ENCODE data around the gene SHANK3.

The SHANK3 gene

DNA sequence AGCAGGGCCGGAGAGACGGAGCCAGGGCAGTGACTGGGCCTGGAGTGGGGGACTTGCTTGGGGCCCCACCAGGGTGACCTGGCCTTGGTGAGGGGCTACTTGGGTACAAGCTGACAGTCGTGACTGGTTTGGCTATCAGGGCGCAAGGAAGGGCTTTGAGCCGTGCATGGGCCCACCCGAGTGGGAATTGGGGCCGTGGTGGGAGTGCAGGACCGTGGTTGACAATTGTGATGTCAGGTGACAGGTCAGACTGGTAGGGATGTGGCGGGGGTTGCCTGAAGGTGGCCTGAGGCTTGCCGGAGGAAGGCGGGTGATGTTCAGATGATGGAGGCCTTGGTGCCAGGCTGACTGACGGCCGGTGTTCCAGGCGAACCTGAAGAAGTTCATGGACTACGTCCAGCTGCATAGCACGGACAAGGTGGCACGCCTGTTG, 5.6 kb downstream of the SHANK3 start:
- no CpG with 5 or more reads among the region's 17 CpGs for WGBS (ENCODE audit: extremely low coverage, insufficient coverage, insufficient read length)
- Histone ChIP-seq H4K91ac (ENCODE audit: low read depth, low read length) (no peak overlapping the region), H4K8ac (ENCODE audit: low read depth, low read length) (no peak overlapping the region), H2AK5ac (ENCODE audit: low read length) (no peak overlapping the region), H3K27me3 (ENCODE audit: insufficient read depth, low read length) (peaks cover 14% of the 10 kb centered on the region), H3K23ac (ENCODE audit: low read length) (no peak overlapping the region), H2AFZ (ENCODE audit: insufficient read depth, low read length, poor library complexity) (no peak overlapping the region), H3K36me3 (ENCODE audit: control insufficient read depth in 1 of 2, insufficient read depth in 2 of 2, low read length in 2 of 2) (no peaks in the 10 kb centered on the region), H3K9me3 (ENCODE audit: insufficient read depth, low read depth, low read length) (peaks cover 17% of the 10 kb centered on the region), H3K79me1 (ENCODE audit: low read length) (no peaks in the 10 kb centered on the region), H3K18ac (ENCODE audit: low read length) (no peak overlapping the region), H3K9ac (ENCODE audit: low read length) (no peak overlapping the region), H3K4me1 (ENCODE audit: control insufficient read depth in 1 of 2, insufficient read depth in 2 of 2, low read length in 2 of 2) (peaks cover 3 to 7% of the 10 kb centered on the region in 2 experiments), H2BK12ac (ENCODE audit: low read length) (no peak overlapping the region), H3K4ac (ENCODE audit: low read depth, low read length) (no peak overlapping the region), H3K4me2 (ENCODE audit: low read length) (no peak overlapping the region), H3K27ac (ENCODE audit: low read depth, low read length) (no peak overlapping the region), H4K12ac (ENCODE audit: low read depth, low read length) (no peak overlapping the region), H3K79me2 (ENCODE audit: control insufficient read depth, insufficient read depth, low read length, poor library complexity) (no peaks in the 10 kb centered on the region), H2BK5ac (ENCODE audit: low read depth, low read length, poor library complexity) (no peak overlapping the region), H3K14ac (ENCODE audit: low read length) (no peak overlapping the region), H3K4me3 (ENCODE audit: low read depth, low read length) (no peak overlapping the region), H2BK120ac (ENCODE audit: insufficient read depth, low read length, poor library complexity) (no peak overlapping the region)
- no peak for DNase-seq

GRCh38 chr22:50678651-50679521, 6.3 kb downstream of the SHANK3 start:
- no peak overlapping the region for H3K4ac ChIP-seq (ENCODE audit: low read depth, low read length)
- no CpG with 5 or more reads among the region's 30 CpGs for WGBS (ENCODE audit: extremely low coverage, insufficient coverage, insufficient read length)

GRCh38 chr22:50683086-50683993, 10.7 kb downstream of the SHANK3 start:
- peak overlapping the region; percentile 5 for H3K9ac ChIP-seq (ENCODE audit: low read length)
- no peak overlapping the region for H2BK12ac ChIP-seq (ENCODE audit: low read length)
- H3K4me2 ChIP-seq (ENCODE audit: low read length): no peak overlapping the region
- H4K8ac ChIP-seq (ENCODE audit: low read depth, low read length): no peak overlapping the region
- H3K4ac ChIP-seq (ENCODE audit: low read depth, low read length): no peak overlapping the region
- no peak overlapping the region for H3K4me3 ChIP-seq (ENCODE audit: low read depth, low read length)
- H2BK5ac ChIP-seq (ENCODE audit: low read depth, low read length, poor library complexity): no peak overlapping the region
- no CpG with 5 or more reads among the region's 21 CpGs for WGBS (ENCODE audit: extremely low coverage, insufficient coverage, insufficient read length)
- H3K14ac ChIP-seq (ENCODE audit: low read length): no peak overlapping the region
- H4K91ac ChIP-seq (ENCODE audit: low read depth, low read length): no peak overlapping the region
- H2AK5ac ChIP-seq (ENCODE audit: low read length): no peak overlapping the region
- no peak overlapping the region for H3K23ac ChIP-seq (ENCODE audit: low read length)
- H3K18ac ChIP-seq (ENCODE audit: low read length): no peak overlapping the region
- no peak overlapping the region for H3K27ac ChIP-seq (ENCODE audit: low read depth, low read length)
- H3K4me1 ChIP-seq (ENCODE audit: control insufficient read depth in 1 of 2, insufficient read depth in 2 of 2, low read length in 2 of 2): no peaks in the 10 kb centered on the region
- H3K9me3 ChIP-seq (ENCODE audit: insufficient read depth, low read depth, low read length): peaks cover 7% of the 10 kb centered on the region
- H2BK120ac ChIP-seq (ENCODE audit: insufficient read depth, low read length, poor library complexity): no peak overlapping the region
- H2AFZ ChIP-seq (ENCODE audit: insufficient read depth, low read length, poor library complexity): no peak overlapping the region
- no peak for DNase-seq
- no peak overlapping the region for H4K12ac ChIP-seq (ENCODE audit: low read depth, low read length)
- H3K79me2 ChIP-seq (ENCODE audit: control insufficient read depth, insufficient read depth, low read length, poor library complexity): no peaks in the 10 kb centered on the region
- no peaks in the 10 kb centered on the region for H3K27me3 ChIP-seq (ENCODE audit: insufficient read depth, low read length)
- H3K36me3 ChIP-seq (ENCODE audit: control insufficient read depth in 1 of 2, insufficient read depth in 2 of 2, low read length in 2 of 2): no peaks in the 10 kb centered on the region
- H3K79me1 ChIP-seq (ENCODE audit: low read length): no peaks in the 10 kb centered on the region

More at GRCh38 chr22:50678651-50679521, 6.3 kb downstream of the SHANK3 start:
- Histone ChIP-seq H3K4me3 (ENCODE audit: low read depth, low read length) (no peak overlapping the region), H3K27me3 (ENCODE audit: insufficient read depth, low read length) (peaks cover 7% of the 10 kb centered on the region), H4K12ac (ENCODE audit: low read depth, low read length) (no peak overlapping the region), H3K23ac (ENCODE audit: low read length) (no peak overlapping the region), H3K4me2 (ENCODE audit: low read length) (no peak overlapping the region), H4K8ac (ENCODE audit: low read depth, low read length) (no peak overlapping the region), H2BK12ac (ENCODE audit: low read length) (no peak overlapping the region), H3K18ac (ENCODE audit: low read length) (no peak overlapping the region), H3K14ac (ENCODE audit: low read length) (no peak overlapping the region), H3K36me3 (ENCODE audit: control insufficient read depth in 1 of 2, insufficient read depth in 2 of 2, low read length in 2 of 2) (no peaks in the 10 kb centered on the region), H3K4me1 (ENCODE audit: control insufficient read depth in 1 of 2, insufficient read depth in 2 of 2, low read length in 2 of 2) (peaks cover 3% of the 10 kb centered on the region in 2 experiments), H2BK120ac (ENCODE audit: insufficient read depth, low read length, poor library complexity) (no peak overlapping the region), H2AK5ac (ENCODE audit: low read length) (no peak overlapping the region), H3K9ac (ENCODE audit: low read length) (no peak overlapping the region), H3K9me3 (ENCODE audit: insufficient read depth, low read depth, low read length) (peaks cover 19% of the 10 kb centered on the region), H3K79me1 (ENCODE audit: low read length) (no peaks in the 10 kb centered on the region), H2AFZ (ENCODE audit: insufficient read depth, low read length, poor library complexity) (no peak overlapping the region), H2BK5ac (ENCODE audit: low read depth, low read length, poor library complexity) (no peak overlapping the region), H3K79me2 (ENCODE audit: control insufficient read depth, insufficient read depth, low read length, poor library complexity) (no peaks in the 10 kb centered on the region), H3K27ac (ENCODE audit: low read depth, low read length) (no peak overlapping the region), H4K91ac (ENCODE audit: low read depth, low read length) (no peak overlapping the region)
- DNase-seq: no peak

- no peak for DNase-seq
- no peaks in the 10 kb centered on the region for H3K4me1 ChIP-seq (ENCODE audit: control insufficient read depth in 1 of 2, insufficient read depth in 2 of 2, low read length in 2 of 2)
- H2AK5ac ChIP-seq (ENCODE audit: low read length): no peak overlapping the region
- H3K4me2 ChIP-seq (ENCODE audit: low read length): no peak overlapping the region
- H3K79me1 ChIP-seq (ENCODE audit: low read length): no peaks in the 10 kb centered on the region
- no peak overlapping the region for H3K14ac ChIP-seq (ENCODE audit: low read length)
- H3K27ac ChIP-seq (ENCODE audit: low read depth, low read length): no peak overlapping the region
- H3K36me3 ChIP-seq (ENCODE audit: control insufficient read depth in 1 of 2, insufficient read depth in 2 of 2, low read length in 2 of 2): no peaks in the 10 kb centered on the region
- H2AFZ ChIP-seq (ENCODE audit: insufficient read depth, low read length, poor library complexity): no peak overlapping the region
- no peak overlapping the region for H2BK120ac ChIP-seq (ENCODE audit: insufficient read depth, low read length, poor library complexity)
- no peak overlapping the region for H2BK5ac ChIP-seq (ENCODE audit: low read depth, low read length, poor library complexity)
- no peak overlapping the region for H3K4ac ChIP-seq (ENCODE audit: low read depth, low read length)
- no peak overlapping the region for H4K12ac ChIP-seq (ENCODE audit: low read depth, low read length)
- H3K18ac ChIP-seq (ENCODE audit: low read length): no peak overlapping the region
- H4K8ac ChIP-seq (ENCODE audit: low read depth, low read length): no peak overlapping the region
- no peak overlapping the region for H2BK12ac ChIP-seq (ENCODE audit: low read length)
- H3K23ac ChIP-seq (ENCODE audit: low read length): no peak overlapping the region
- peaks cover 7% of the 10 kb centered on the region for H3K9me3 ChIP-seq (ENCODE audit: insufficient read depth, low read depth, low read length)
- no peak overlapping the region for H3K9ac ChIP-seq (ENCODE audit: low read length)
- no peak overlapping the region for H3K4me3 ChIP-seq (ENCODE audit: low read depth, low read length)
- no peaks in the 10 kb centered on the region for H3K27me3 ChIP-seq (ENCODE audit: insufficient read depth, low read length)
- H4K91ac ChIP-seq (ENCODE audit: low read depth, low read length): no peak overlapping the region
- no peaks in the 10 kb centered on the region for H3K79me2 ChIP-seq (ENCODE audit: control insufficient read depth, insufficient read depth, low read length, poor library complexity)
- WGBS (ENCODE audit: extremely low coverage, insufficient coverage, insufficient read length): no CpG with 5 or more reads among the region's 6 CpGs
Observed at GRCh38 chr22:50683994-50684371, 11.4 kb downstream of the SHANK3 start.
